Adrenal gland (tissue), 5 donors: ENCODE measurements around the gene CLASP2.

ENCODE experiments used
- POLR2A ChIP-seq, 2 donors: fragments of 450-650 bp; IDR thresholded peaks; one replicate each; pipeline ENCODE4 v1.6.1; 2017; ENCODE audit warnings: antibody characterized with exemption in 2 of 2, mild to moderate bottlenecking in 2 of 2, moderate library complexity in 1 of 2
- TF ChIP-seq, protein P1 (sequence below), 6 experiments: fragments of 450-650 bp in 4 of 6; fragments of 200-600 bp in 2 of 6; sonication (generic) in 1 of 6; IDR thresholded peaks; 1 replicate in 5 of 6; 2 replicates in 1 of 6; pipeline versions ENCODE4 v1.5.1 to v1.8.0; 2016 to 2021; ENCODE audit warnings: antibody characterized with exemption in 6 of 6, mild to moderate bottlenecking in 2 of 6, moderate library complexity in 1 of 6
- donor health status: DM: no; HTN: no; CAD: no.

DNA sequence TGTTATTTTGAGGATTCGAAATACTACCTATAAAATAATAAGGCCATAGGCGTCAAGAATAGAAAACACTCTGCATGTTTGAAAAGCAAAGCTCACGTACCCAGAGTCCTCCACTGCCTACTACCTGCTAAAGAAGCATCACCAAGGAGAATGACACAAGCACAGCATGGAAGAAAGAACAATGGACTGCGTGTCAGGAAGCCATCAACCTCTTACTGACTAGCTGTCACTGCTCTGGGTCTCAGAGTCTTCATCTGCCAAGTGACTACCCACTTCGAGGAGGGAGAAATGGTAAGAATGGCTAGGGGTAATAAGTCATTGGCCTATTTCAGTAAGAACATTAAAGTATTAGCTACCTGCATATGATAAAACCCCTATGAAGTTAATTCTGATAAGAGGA is 49.4 kb downstream of the CLASP2 start:
- TF ChIP-seq, protein P1, sequence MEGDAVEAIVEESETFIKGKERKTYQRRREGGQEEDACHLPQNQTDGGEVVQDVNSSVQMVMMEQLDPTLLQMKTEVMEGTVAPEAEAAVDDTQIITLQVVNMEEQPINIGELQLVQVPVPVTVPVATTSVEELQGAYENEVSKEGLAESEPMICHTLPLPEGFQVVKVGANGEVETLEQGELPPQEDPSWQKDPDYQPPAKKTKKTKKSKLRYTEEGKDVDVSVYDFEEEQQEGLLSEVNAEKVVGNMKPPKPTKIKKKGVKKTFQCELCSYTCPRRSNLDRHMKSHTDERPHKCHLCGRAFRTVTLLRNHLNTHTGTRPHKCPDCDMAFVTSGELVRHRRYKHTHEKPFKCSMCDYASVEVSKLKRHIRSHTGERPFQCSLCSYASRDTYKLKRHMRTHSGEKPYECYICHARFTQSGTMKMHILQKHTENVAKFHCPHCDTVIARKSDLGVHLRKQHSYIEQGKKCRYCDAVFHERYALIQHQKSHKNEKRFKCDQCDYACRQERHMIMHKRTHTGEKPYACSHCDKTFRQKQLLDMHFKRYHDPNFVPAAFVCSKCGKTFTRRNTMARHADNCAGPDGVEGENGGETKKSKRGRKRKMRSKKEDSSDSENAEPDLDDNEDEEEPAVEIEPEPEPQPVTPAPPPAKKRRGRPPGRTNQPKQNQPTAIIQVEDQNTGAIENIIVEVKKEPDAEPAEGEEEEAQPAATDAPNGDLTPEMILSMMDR (IDR thresholded peaks at IDR 0.05), result no peak
- no peak for TF ChIP-seq POLR2A (IDR thresholded peaks at IDR 0.05)
